ENCODE data around the gene UNC93B1.
"Not testable (repeated sequence)": the region's sequence is repeated elsewhere in the genome, so short reads cannot be mapped to it uniquely, and the experiment has no call there.

DNA sequence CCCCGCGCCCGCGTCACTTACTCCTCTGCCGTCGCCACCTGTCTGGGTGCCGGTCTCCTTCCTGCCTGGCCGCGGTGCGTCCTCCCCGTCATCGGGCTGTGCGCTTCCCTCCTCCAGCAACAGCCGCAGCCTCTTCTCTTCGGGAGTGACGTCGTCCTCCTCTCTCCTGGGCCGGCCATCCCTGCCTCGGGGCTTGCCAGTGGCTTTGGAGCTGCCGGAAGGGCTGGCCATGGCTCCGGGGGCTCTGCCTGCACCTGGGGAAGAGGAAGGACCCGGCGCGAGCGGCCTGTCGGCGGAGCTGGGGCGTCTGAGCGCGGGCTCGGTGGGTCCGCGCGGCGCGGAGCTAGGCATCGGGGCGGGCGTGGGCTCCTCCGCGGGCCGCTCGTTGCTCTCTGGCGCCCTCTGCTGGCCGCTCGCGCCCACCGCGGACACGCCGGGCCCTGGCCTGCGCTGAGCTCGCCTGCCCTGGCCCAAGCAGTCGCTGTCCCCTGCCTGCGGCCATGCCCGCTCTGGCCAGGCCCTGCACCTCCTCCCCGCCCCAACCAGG lies 48.4 kb downstream of the UNC93B1 start:
- peak; percentile 63 to 87 (median 83) for TF ChIP-seq CTCF (IDR thresholded peaks at IDR 0.05)
- not testable (repeated sequence) for TF ChIP-seq POLR2AphosphoS5 (IDR thresholded peaks at IDR 0.05)

Data from esophagus muscularis mucosa (tissue), 3 donors.